ENCODE measurements around the gene PADI1. TPM values are rescaled to one million over a fixed set of nuclear protein-coding genes. Genes with fewer than 3 reads are reported as not detected.

PADI1 gene
- total RNA-seq, 1 experiment from 2014 or later: 0.24 TPM

DNA sequence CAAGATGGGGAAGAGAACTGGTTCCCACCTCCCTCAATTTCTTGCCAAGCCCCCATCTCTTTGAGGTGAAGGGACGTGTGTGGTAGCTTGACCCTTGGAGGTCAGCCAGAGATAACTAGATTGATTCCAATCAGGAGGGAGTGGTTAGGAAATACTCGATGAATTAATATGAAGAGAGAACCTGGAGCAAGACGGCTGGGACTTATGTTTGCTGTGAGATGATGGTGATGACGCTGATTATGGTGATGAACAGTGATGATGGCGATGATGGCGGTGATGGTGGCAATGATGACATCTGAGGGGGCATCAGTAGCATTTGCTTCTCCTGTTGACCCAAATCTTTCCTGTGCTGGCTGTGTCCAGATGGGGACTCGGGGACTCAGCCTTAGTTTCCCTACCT, 724 bp downstream of the PADI1 start:
- H2AFZ ChIP-seq (ENCODE audit: low read length): no peak overlapping the region
- no peak overlapping the region for H3K23ac ChIP-seq (ENCODE audit: insufficient read length, low read depth, low read length)
- no peak overlapping the region for H3T11ph ChIP-seq (ENCODE audit: low read length)
- Mint-ChIP-seq H3K36me3 (ENCODE audit: insufficient read depth in 1 of 3, low read depth in 3 of 3) (no peaks in the 10 kb centered on the region), H3K27me3 (ENCODE audit: low read depth) (peaks cover 11% of the 10 kb centered on the region), H3K4me3 (no peak overlapping the region), H3K4me1 (peaks cover 8 to 16% of the 10 kb centered on the region in 2 experiments), H3K9me3 (no peaks in the 10 kb centered on the region), H3K27ac (no peak overlapping the region)
- H3K9ac ChIP-seq (ENCODE audit: extremely low read depth, insufficient read length, low read length): no peak overlapping the region
- H3K79me1 ChIP-seq (ENCODE audit: insufficient read depth, low read depth, low read length, poor library complexity, severe bottlenecking): no peaks in the 10 kb centered on the region
- H3K9me3 ChIP-seq (ENCODE audit: control insufficient read depth, low read depth, low read length): no peaks in the 10 kb centered on the region
- DNase-seq: no peak
- H4K5ac ChIP-seq (ENCODE audit: insufficient read length, low read depth, low read length): no peak overlapping the region
- H4K91ac ChIP-seq (ENCODE audit: insufficient read length, low read depth, low read length): no peak overlapping the region
- no peaks in the 10 kb centered on the region for H4K20me1 ChIP-seq (ENCODE audit: control insufficient read depth, insufficient read depth, insufficient read length)
- H4K8ac ChIP-seq (replicated peaks; ENCODE audit: insufficient read length, low read depth, low read length): no peak overlapping the region
- TF ChIP-seq, protein P1, sequence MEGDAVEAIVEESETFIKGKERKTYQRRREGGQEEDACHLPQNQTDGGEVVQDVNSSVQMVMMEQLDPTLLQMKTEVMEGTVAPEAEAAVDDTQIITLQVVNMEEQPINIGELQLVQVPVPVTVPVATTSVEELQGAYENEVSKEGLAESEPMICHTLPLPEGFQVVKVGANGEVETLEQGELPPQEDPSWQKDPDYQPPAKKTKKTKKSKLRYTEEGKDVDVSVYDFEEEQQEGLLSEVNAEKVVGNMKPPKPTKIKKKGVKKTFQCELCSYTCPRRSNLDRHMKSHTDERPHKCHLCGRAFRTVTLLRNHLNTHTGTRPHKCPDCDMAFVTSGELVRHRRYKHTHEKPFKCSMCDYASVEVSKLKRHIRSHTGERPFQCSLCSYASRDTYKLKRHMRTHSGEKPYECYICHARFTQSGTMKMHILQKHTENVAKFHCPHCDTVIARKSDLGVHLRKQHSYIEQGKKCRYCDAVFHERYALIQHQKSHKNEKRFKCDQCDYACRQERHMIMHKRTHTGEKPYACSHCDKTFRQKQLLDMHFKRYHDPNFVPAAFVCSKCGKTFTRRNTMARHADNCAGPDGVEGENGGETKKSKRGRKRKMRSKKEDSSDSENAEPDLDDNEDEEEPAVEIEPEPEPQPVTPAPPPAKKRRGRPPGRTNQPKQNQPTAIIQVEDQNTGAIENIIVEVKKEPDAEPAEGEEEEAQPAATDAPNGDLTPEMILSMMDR (conservative IDR thresholded peaks at IDR 0.05): no peak
- H3K79me2 ChIP-seq (ENCODE audit: insufficient read depth, low read length): no peaks in the 10 kb centered on the region
- H3K4me2 ChIP-seq (ENCODE audit: insufficient read depth, insufficient read length, low read length): no peak overlapping the region
- H3K27me3 ChIP-seq (ENCODE audit: insufficient read depth, low read length): no peaks in the 10 kb centered on the region
- H3K27ac ChIP-seq (ENCODE audit: insufficient read length, low read depth, low read length): no peak overlapping the region
- H2BK20ac ChIP-seq (ENCODE audit: low read depth, low read length, poor library complexity, severe bottlenecking): no peak overlapping the region
- no peak overlapping the region for H3K56ac ChIP-seq (ENCODE audit: insufficient read length, low read depth, low read length)
- H3K4me1 ChIP-seq (ENCODE audit: insufficient read depth, low read length): no peaks in the 10 kb centered on the region
- H2BK12ac ChIP-seq (ENCODE audit: insufficient read length, low read depth, low read length): no peak overlapping the region
- no peak overlapping the region for H2BK120ac ChIP-seq (ENCODE audit: low read depth, low read length, poor library complexity, severe bottlenecking)
- no peak overlapping the region for H2BK15ac ChIP-seq (ENCODE audit: low read depth, low read length)
- H2AK5ac ChIP-seq (ENCODE audit: insufficient read length, low read length): no peak overlapping the region
- H3K14ac ChIP-seq (ENCODE audit: insufficient read depth, low read length): no peak overlapping the region
- WGBS (ENCODE audit: extremely low coverage, insufficient read length, low lambda C conversion rate): no CpG with 5 or more reads among the region's 7 CpGs
- no peak overlapping the region for H3K4ac ChIP-seq (ENCODE audit: low read depth, low read length)
- no peak overlapping the region for H3K18ac ChIP-seq (ENCODE audit: insufficient read length, low read depth, low read length)
- no peak overlapping the region for H2BK5ac ChIP-seq (ENCODE audit: insufficient read length, low read length)
- no peaks in the 10 kb centered on the region for H3K23me2 ChIP-seq (ENCODE audit: insufficient read length, low read depth, low read length, poor library complexity, severe bottlenecking)

Data from H9 (cell line).